Fibroblast of lung (primary cell): ENCODE results near the gene GLTPD2. TPM values are rescaled to one million over a fixed set of nuclear protein-coding genes. Genes with fewer than 3 reads are reported as not detected.

ENCODE experiments used
- DNase-seq, 2 donors: peaks; one replicate each; pipeline versions ENCODE4 v3.0.0 to v3.0.0-alpha.2; 2010; ENCODE audit warnings: low read depth in 2 of 2
- H2AFZ ChIP-seq: 2 replicates; pipeline ENCODE4 v1.5.1; 2012; ENCODE audit warnings: low read length, control low read depth, inconsistent platforms
- H3K27ac ChIP-seq: 2 replicates; pipeline ENCODE4 v1.5.1; 2011; ENCODE audit warnings: low read length, control low read depth; ENCODE audit not compliant: insufficient read depth
- H3K27me3 ChIP-seq: 2 replicates; pipeline ENCODE4 v1.5.1; 2011; ENCODE audit warnings: mild to moderate bottlenecking, low read length; ENCODE audit not compliant: control insufficient read depth, insufficient read depth
- H3K36me3 ChIP-seq: 2 replicates; pipeline ENCODE4 v1.5.1; 2011; ENCODE audit warnings: low read length; ENCODE audit not compliant: control insufficient read depth, insufficient read depth
- H3K4me1 ChIP-seq: 2 replicates; pipeline ENCODE4 v1.5.1; 2011; ENCODE audit warnings: low read length; ENCODE audit not compliant: control insufficient read depth, insufficient read depth; ENCODE audit errors: extremely low read depth
- H3K4me2 ChIP-seq: 2 replicates; pipeline ENCODE4 v1.5.1; 2011; ENCODE audit warnings: low read length, control low read depth; ENCODE audit not compliant: insufficient read depth; ENCODE audit errors: extremely low read depth
- H3K4me3 ChIP-seq, 4 experiments: fragments of 200-600 bp in 1 of 4; sonication (generic) in 1 of 4; replicated peaks in 1 of 4; 2 replicates each; pipeline ENCODE4 v1.5.1; 2011 to 2016; ENCODE audit warnings: low read length in 4 of 4, low read depth in 3 of 4, mild to moderate bottlenecking in 3 of 4, control low read depth in 2 of 4, inconsistent platforms in 1 of 4, mixed read lengths in 1 of 4; ENCODE audit not compliant: insufficient read depth in 1 of 4; ENCODE audit errors: control extremely low read depth in 1 of 4
- H3K79me2 ChIP-seq: 2 replicates; pipeline ENCODE4 v1.5.1; 2012; ENCODE audit warnings: mild to moderate bottlenecking, low read length, inconsistent platforms; ENCODE audit not compliant: control insufficient read depth, insufficient read depth
- H3K9ac ChIP-seq: 2 replicates; pipeline ENCODE4 v1.5.1; 2011; ENCODE audit warnings: mild to moderate bottlenecking, low read length, control low read depth; ENCODE audit not compliant: insufficient read depth
- H3K9me3 ChIP-seq: 2 replicates; pipeline ENCODE4 v1.5.1; 2012; ENCODE audit warnings: low read depth, low read length; ENCODE audit not compliant: control insufficient read depth, insufficient read depth
- H4K20me1 ChIP-seq: 2 replicates; pipeline ENCODE4 v1.5.1; 2011; ENCODE audit warnings: low read length; ENCODE audit not compliant: control insufficient read depth, insufficient read depth; ENCODE audit errors: extremely low read depth
- EZH2 ChIP-seq: IDR thresholded peaks from 2 replicates; pipeline ENCODE4 v1.5.1; 2012; ENCODE audit warnings: low read length, control low read depth, mild to moderate bottlenecking; ENCODE audit errors: missing control alignments
- polyA plus RNA-seq, 2 donors: library from polyadenylated mRNA; depleted of rRNA in 1 of 2; stranded (reverse) in 1 of 2; unstranded in 1 of 2; fragments of >200 nt; gene quantifications; 2 replicates each; pipeline ENCODE4 v1.2.1, GENCODE V29; 2011 to 2012; ENCODE audit warnings: missing spikeins in 1 of 2
- total RNA-seq: library from RNA; depleted of rRNA; stranded (reverse); fragments of >200 nt; gene quantifications from 2 replicates; pipeline ENCODE4 v1.2.1, GENCODE V29; 2014
- TF ChIP-seq, protein P1 (sequence below), 2 donors: IDR thresholded peaks in 1 of 2; conservative IDR thresholded peaks in 1 of 2; 1 replicate in 1 of 2; 2 replicates in 1 of 2; pipeline ENCODE4 v1.5.1; 2011 to 2012; ENCODE audit warnings: low read length in 2 of 2, control low read depth in 1 of 2, inconsistent platforms in 1 of 2, low read depth in 1 of 2, mild to moderate bottlenecking in 1 of 2

GLTPD2 gene
- total and polyA plus RNA-seq, 2 donors (not counting 1 experiment from before 2014, with no cell fraction given), result not detected

DNA sequence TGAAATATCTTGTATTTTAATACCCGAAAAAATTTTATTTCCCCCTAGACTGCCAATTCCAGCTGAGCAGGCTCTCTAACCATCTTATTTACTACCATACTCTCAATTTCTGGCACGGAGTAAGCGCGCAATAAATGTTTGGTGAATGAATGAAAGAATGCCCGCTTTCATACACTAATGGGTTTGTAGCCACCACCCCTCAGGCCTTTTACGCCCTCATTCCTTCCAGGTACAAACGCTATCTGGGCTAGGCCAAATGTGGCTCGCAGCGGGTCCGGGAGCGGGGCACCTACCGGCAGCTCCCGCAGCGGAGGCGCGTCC, 17.7 kb downstream of the GLTPD2 start:
- H3K36me3 ChIP-seq, result peaks cover 4% of the 10 kb centered on the region
- H4K20me1 ChIP-seq, result no peaks in the 10 kb centered on the region
- H3K27me3 ChIP-seq, result no peaks in the 10 kb centered on the region
- H3K4me3 ChIP-seq, result peak overlapping the region; percentile 67 to 82 (median 79)
- no peak overlapping the region for H3K27ac ChIP-seq
- no peaks in the 10 kb centered on the region for H3K4me1 ChIP-seq
- no peak for DNase-seq
- peak overlapping the region; percentile 87 for H2AFZ ChIP-seq
- H3K4me2 ChIP-seq, result peak overlapping the region; percentile 82
- peak overlapping the region; percentile 62 for H3K9ac ChIP-seq
- TF ChIP-seq, protein P1, sequence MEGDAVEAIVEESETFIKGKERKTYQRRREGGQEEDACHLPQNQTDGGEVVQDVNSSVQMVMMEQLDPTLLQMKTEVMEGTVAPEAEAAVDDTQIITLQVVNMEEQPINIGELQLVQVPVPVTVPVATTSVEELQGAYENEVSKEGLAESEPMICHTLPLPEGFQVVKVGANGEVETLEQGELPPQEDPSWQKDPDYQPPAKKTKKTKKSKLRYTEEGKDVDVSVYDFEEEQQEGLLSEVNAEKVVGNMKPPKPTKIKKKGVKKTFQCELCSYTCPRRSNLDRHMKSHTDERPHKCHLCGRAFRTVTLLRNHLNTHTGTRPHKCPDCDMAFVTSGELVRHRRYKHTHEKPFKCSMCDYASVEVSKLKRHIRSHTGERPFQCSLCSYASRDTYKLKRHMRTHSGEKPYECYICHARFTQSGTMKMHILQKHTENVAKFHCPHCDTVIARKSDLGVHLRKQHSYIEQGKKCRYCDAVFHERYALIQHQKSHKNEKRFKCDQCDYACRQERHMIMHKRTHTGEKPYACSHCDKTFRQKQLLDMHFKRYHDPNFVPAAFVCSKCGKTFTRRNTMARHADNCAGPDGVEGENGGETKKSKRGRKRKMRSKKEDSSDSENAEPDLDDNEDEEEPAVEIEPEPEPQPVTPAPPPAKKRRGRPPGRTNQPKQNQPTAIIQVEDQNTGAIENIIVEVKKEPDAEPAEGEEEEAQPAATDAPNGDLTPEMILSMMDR (conservative IDR thresholded peaks at IDR 0.05 in 1 of 2, IDR thresholded peaks at IDR 0.05 in 1 of 2; ENCODE audit: low read depth in 1 of 2, low read length in 2 of 2), result no peak
- TF ChIP-seq EZH2, result no peak
- H3K79me2 ChIP-seq, result no peaks in the 10 kb centered on the region
- H3K9me3 ChIP-seq, result no peaks in the 10 kb centered on the region

DNA sequence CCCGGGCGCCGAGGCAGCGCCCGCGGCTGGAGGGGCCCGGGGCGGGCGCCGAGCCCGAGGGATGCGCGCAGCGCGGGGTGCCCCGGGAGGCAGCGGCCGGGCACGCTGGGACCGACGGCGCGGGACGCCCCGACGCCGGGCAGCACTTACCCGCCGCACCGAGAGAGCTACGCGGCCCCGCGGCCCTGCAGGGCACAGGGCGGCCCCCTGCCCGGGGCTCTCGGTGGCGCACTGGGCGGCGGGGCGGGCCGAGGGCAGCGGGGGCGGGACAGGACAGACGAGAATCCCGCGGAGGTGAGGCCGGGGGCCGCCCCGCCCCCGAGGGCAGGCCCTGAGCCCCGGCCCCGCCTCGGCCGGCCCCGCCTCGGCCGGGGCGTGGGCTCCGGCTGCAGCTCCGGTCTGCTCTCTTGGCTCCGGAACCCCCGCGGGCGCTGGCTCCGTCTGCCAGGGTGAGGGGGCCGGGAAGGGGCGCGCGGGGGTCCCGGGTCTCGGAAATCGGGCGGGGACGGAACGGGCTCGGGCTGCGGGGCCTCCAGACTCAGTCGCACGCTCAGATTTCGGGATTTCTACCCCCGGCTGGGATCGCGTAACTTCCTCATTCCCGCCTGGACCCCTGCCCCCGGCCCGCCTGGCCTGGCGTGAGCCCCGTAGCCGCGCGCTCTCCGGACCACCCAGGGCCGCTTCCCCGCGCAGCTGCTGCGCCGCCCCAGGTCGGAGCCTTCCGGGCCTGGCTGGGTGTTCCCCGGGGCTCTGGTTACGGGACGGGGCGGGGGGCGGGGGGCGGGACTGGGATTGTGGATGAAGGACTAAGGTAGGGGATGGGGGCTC, 18.2 kb downstream of the GLTPD2 start, which contains the start of gene PLD2:
PLD2 (plus strand) TSS at position 376 of the 828 bp plus-strand sequence. CDS start 621 bp downstream, outside the sequence.
- H2AFZ ChIP-seq, result peak within 1 kb of the TSS; percentile 87
- H3K27me3 ChIP-seq, result no peaks in the 10 kb centered on the region
- peak within 1 kb of the TSS; percentile 72 to 82 (median 79) for H3K4me3 ChIP-seq
- TF ChIP-seq, protein P1 (conservative IDR thresholded peaks at IDR 0.05 in 1 of 2, IDR thresholded peaks at IDR 0.05 in 1 of 2; ENCODE audit: low read depth in 1 of 2, low read length in 2 of 2), result no peak
- no peak for TF ChIP-seq EZH2
- peak within 1 kb of the TSS; percentile 82 for H3K4me2 ChIP-seq
- H3K27ac ChIP-seq, result no peak within 1 kb of the TSS
- no peaks in the 10 kb centered on the region for H3K79me2 ChIP-seq
- H3K9ac ChIP-seq, result peak within 1 kb of the TSS; percentile 63
- peak; percentile 69 to 71 for DNase-seq
- H4K20me1 ChIP-seq, result no peaks in the 10 kb centered on the region
- peaks cover 4% of the 10 kb centered on the region for H3K36me3 ChIP-seq
- H3K9me3 ChIP-seq, result no peaks in the 10 kb centered on the region
- H3K4me1 ChIP-seq, result no peaks in the 10 kb centered on the region

DNA sequence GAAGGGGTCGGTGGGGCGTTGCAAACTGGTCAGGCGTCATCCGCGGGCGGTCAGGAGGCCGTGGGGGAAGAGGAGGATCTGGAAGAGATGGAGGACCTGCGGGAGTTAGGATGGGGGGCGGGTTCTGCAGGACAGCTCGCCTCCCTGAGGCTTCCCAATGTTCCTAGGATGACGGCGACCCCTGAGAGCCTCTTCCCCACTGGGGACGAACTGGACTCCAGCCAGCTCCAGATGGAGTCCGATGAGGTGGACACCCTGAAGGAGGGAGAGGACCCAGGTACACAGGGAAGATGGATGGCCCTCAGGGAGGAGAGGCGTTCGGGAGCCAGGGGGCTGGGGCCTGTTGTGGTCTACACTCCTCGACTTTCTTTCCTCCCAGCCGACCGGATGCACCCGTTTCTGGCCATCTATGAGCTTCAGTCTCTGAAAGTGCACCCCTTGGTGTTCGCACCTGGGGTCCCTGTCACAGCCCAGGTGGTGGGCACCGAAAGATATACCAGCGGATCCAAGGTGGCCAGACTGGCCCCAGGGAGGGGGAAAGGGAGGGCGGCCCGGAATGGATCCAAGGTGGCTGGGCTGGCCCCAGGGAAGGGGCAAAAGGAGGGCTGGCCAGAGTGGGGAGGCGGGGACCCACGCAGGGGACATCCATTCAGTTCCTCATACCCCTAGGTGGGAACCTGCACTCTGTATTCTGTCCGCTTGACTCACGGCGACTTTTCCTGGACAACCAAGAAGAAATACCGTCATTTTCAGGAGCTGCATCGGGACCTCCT, 19.0 kb downstream of the GLTPD2 start:
- Histone ChIP-seq H3K27ac (no peak overlapping the region), H3K27me3 (no peaks in the 10 kb centered on the region), H3K36me3 (peaks cover 4% of the 10 kb centered on the region), H3K9ac (peak overlapping the region; percentile 42), H3K79me2 (no peaks in the 10 kb centered on the region), H3K4me3 (peak overlapping the region; percentile 46 to 82 (median 74)), H3K4me2 (peak overlapping the region; percentile 40), H4K20me1 (no peaks in the 10 kb centered on the region), H3K4me1 (no peaks in the 10 kb centered on the region), H3K9me3 (no peaks in the 10 kb centered on the region), H2AFZ (no peak overlapping the region)
- TF ChIP-seq, protein P1 (conservative IDR thresholded peaks at IDR 0.05 in 1 of 2, IDR thresholded peaks at IDR 0.05 in 1 of 2; ENCODE audit: low read depth in 1 of 2, low read length in 2 of 2), result no peak
- TF ChIP-seq EZH2, result no peak
- DNase-seq, result no peak
